Calu3 (cell line): ENCODE data around the gene GPATCH2. TPM values are rescaled to one million over a fixed set of nuclear protein-coding genes. Genes with fewer than 3 reads are reported as not detected.

Experiments
- BruUV-seq: library from RNA; stranded (reverse); fragments of 400-500 nt; replicated peaks from 2 replicates; lab custom pipeline; 2021; lab: Mats Ljungman, UMichigan
- CTCF ChIA-PET: fragments of 300-600 bp; sonication (Branson Sonifier 250); formaldehyde crosslinking; loops from one replicate; lab custom pipeline; 2022; ENCODE audit warnings: antibody characterized with exemption; lab: Charles Lee
- DNase-seq: peaks from one replicate; pipeline ENCODE4 v3.0.0; 2022
- H3K27ac Mint-ChIP-seq: one replicate; pipeline ENCODE4 v1.8.0; 2022; ENCODE audit warnings: mixed read lengths; ENCODE audit not compliant: unreplicated experiment
- H3K27me3 Mint-ChIP-seq: one replicate; pipeline ENCODE4 v1.8.0; 2022; ENCODE audit warnings: mixed read lengths; ENCODE audit not compliant: unreplicated experiment
- H3K36me3 Mint-ChIP-seq: one replicate; pipeline ENCODE4 v1.8.0; 2022; ENCODE audit warnings: mild to moderate bottlenecking, moderate library complexity, mixed read lengths; ENCODE audit not compliant: insufficient read depth, unreplicated experiment
- H3K4me1 Mint-ChIP-seq: one replicate; pipeline ENCODE4 v1.8.0; 2022; ENCODE audit warnings: mild to moderate bottlenecking, low read depth, mixed read lengths; ENCODE audit not compliant: unreplicated experiment
- H3K4me3 Mint-ChIP-seq: one replicate; pipeline ENCODE4 v1.8.0; 2022; ENCODE audit warnings: mild to moderate bottlenecking, low read depth, moderate library complexity, mixed read lengths; ENCODE audit not compliant: unreplicated experiment
- H3K9me3 Mint-ChIP-seq: one replicate; pipeline ENCODE4 v1.8.0; 2022; ENCODE audit warnings: low read depth, mixed read lengths; ENCODE audit not compliant: unreplicated experiment
- intact Hi-C: fragments of 100-400 bp; cut with micrococcal nuclease; formaldehyde crosslinking; loops from one replicate; pipeline ENCODE4 v1.10.0; 2022; ENCODE audit not compliant: unreplicated experiment
- total RNA-seq: library from RNA; stranded (reverse); gene quantifications from 2 replicates; pipeline ENCODE4 v1.2.3, GENCODE V29; 2022
- TF ChIP-seq, protein P1 (sequence below): fragments of 200-600 bp; IDR thresholded peaks from one replicate; pipeline ENCODE4 v1.8.0; 2022; ENCODE audit warnings: antibody characterized with exemption; ENCODE audit not compliant: unreplicated experiment

GPATCH2 gene
- total RNA-seq, 1 experiment from 2014 or later, result 22.4 TPM

DNA sequence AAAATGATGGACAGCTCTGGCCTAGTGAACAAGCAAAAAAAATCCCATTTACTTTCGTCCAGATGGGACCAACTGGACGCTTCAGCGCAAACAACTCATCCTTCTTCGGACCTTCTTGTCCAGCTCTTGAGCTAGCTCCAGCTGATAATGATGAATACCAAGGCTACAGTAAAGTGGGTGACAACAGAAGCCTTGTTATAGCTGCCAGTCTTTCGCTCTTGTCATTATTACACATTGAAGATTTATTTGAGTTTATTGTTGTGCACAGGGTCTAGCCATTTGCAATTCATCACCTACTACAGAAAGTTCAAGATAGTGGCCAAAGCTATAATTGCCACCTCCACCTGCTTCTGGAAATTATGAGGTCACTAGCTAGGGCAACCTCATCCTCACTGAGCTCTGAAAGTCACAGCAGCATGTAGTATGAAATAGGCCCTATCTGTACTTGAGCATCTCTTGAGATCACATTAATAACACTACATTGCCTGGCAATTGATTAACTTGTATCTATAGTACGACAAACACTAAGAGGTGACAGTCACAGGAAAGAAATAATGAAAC is 76.9 kb downstream of the GPATCH2 start:
- H3K36me3 Mint-ChIP-seq, result no peaks in the 10 kb centered on the region
- TF ChIP-seq, protein P1, sequence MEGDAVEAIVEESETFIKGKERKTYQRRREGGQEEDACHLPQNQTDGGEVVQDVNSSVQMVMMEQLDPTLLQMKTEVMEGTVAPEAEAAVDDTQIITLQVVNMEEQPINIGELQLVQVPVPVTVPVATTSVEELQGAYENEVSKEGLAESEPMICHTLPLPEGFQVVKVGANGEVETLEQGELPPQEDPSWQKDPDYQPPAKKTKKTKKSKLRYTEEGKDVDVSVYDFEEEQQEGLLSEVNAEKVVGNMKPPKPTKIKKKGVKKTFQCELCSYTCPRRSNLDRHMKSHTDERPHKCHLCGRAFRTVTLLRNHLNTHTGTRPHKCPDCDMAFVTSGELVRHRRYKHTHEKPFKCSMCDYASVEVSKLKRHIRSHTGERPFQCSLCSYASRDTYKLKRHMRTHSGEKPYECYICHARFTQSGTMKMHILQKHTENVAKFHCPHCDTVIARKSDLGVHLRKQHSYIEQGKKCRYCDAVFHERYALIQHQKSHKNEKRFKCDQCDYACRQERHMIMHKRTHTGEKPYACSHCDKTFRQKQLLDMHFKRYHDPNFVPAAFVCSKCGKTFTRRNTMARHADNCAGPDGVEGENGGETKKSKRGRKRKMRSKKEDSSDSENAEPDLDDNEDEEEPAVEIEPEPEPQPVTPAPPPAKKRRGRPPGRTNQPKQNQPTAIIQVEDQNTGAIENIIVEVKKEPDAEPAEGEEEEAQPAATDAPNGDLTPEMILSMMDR, result no peak
- no peaks in the 10 kb centered on the region for H3K27me3 Mint-ChIP-seq
- H3K4me1 Mint-ChIP-seq, result no peaks in the 10 kb centered on the region
- no TSS peak for BruUV-seq
- H3K4me3 Mint-ChIP-seq, result no peak overlapping the region
- CTCF ChIA-PET, result no interaction called here
- intact Hi-C loops, result no loop called here
- DNase-seq, result no peak
- H3K27ac Mint-ChIP-seq, result no peak overlapping the region
- H3K9me3 Mint-ChIP-seq, result peaks cover 2% of the 10 kb centered on the region

DNA sequence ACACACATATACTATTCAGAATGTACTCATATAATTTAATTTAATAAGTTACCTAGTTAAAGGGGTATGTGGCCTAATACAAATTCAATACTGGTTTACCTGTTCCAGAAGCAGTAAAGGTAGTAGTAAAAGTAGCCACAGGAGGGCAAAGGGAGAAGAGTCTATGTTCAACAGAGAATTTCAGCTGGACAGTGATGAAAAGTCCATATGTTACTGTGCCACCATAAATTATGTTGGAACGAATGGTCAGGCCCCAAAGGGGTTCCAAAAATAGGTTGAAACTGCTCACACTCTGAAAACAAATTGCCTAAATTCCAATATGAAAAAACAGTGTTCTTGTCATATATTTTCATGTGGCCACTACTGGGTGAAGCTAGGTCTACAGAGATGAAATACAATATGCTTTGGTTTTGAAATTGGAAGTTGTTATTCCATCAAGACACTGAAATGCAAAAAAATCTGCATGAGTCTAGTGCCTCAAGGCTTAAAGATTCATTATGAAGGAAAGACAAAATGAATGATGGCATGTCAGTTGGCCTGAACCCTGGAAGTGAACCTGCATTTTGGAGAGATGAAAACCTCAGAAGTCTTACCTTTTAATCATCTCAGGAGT is 78.4 kb downstream of the GPATCH2 start:
- DNase-seq, result no peak
- H3K9me3 Mint-ChIP-seq, result peaks cover 9% of the 10 kb centered on the region
- H3K36me3 Mint-ChIP-seq, result no peaks in the 10 kb centered on the region
- intact Hi-C loops, result no loop called here
- TF ChIP-seq, protein P1, result no peak
- no TSS peak for BruUV-seq
- H3K4me1 Mint-ChIP-seq, result no peaks in the 10 kb centered on the region
- H3K4me3 Mint-ChIP-seq, result no peak overlapping the region
- CTCF ChIA-PET, result no interaction called here
- no peak overlapping the region for H3K27ac Mint-ChIP-seq
- no peaks in the 10 kb centered on the region for H3K27me3 Mint-ChIP-seq

DNA sequence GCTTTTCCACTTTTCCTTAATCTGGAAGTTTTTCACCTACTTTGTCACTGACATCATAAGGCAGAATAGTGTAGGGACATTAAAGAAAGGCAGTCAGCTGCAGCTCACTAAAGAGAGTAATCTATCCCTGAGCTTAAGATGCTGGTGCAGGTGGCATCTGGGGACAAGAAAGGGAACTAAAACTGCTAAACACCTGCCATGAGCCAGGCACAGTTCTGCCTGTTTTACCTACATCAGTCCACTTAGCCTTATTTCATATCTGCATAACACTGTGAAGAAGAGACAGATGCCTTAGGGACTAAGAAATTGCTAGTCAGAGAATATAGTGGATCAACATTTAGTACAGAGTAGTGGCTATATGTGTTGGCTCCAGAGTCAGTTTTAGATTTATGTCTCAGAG is 88.1 kb downstream of the GPATCH2 start:
- intact Hi-C loops, result no loop called here
- Mint-ChIP-seq H3K4me3 (no peak overlapping the region), H3K36me3 (no peaks in the 10 kb centered on the region), H3K27ac (no peak overlapping the region), H3K9me3 (peaks cover 2% of the 10 kb centered on the region), H3K27me3 (no peaks in the 10 kb centered on the region), H3K4me1 (no peaks in the 10 kb centered on the region)
- TF ChIP-seq, protein P1, result no peak
- CTCF ChIA-PET, result no interaction called here
- DNase-seq, result no peak
- no TSS peak for BruUV-seq

DNA sequence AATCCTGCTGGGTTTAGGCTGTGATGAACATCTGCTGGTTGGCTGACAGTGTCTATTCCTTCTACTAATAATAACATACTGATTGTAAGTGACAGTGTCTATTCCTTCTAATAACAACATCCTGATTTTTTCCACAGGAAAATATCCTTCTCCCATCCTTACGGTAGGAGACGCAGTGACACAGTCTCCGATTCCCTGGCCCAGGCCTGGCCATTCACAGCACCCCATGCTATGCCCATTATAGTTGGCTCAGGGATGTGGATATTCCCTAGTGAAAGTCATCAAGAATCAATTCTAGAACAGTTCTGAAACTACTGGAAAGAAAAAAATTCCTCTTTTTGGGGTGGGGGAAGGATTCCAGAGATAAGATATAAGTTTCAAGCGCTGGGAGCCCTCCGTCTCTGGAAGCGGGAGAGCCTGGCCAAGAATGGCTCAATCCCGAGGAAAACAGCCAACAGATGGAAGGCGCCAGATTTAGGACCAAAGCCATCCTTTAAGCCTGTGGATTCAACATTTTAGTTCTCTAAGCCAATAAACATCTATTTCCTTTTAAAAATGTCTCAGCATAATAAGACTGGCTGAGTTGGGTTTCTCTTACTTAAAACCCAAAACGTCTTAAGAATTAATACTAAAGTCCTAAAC is 88.6 kb downstream of the GPATCH2 start:
- Mint-ChIP-seq H3K27ac (no peak overlapping the region), H3K4me3 (no peak overlapping the region), H3K4me1 (no peaks in the 10 kb centered on the region), H3K36me3 (no peaks in the 10 kb centered on the region), H3K9me3 (no peaks in the 10 kb centered on the region), H3K27me3 (no peaks in the 10 kb centered on the region)
- TF ChIP-seq, protein P1, result no peak
- intact Hi-C loops, result no loop called here
- CTCF ChIA-PET, result no interaction called here
- BruUV-seq, result no TSS peak
- no peak for DNase-seq
